Measurements from ENCODE around the gene THOC6.

THOC6 gene

GRCh38 chr16:3017344-3017743, 6.5 kb upstream of the THOC6 start:
- Histone ChIP-seq H3K4me1 (ENCODE audit: control insufficient read depth, low read length) (peaks cover 23% of the 10 kb centered on the region), H4K20me1 (ENCODE audit: control insufficient read depth, insufficient read depth, low read depth, low read length) (no peaks in the 10 kb centered on the region), H3K27ac (ENCODE audit: low read depth, low read length) (no peak overlapping the region), H3K79me2 (ENCODE audit: control insufficient read depth, low read length) (no peaks in the 10 kb centered on the region), H3K9me3 (ENCODE audit: control insufficient read depth, insufficient read depth, low read length) (no peaks in the 10 kb centered on the region), H3F3A (ENCODE audit: control insufficient read depth, insufficient read depth) (peaks cover 9% of the 10 kb centered on the region; the same call in 1 of the 2 replicates), H3K27me3 (ENCODE audit: control insufficient read depth, low read length) (no peaks in the 10 kb centered on the region; the same call in 1 of the 2 replicates), H3K36me3 (ENCODE audit: control insufficient read depth, low read length) (no peaks in the 10 kb centered on the region), H3K4me2 (ENCODE audit: low read length) (no peak overlapping the region), H3K4me3 (ENCODE audit: low read length) (no peak overlapping the region), H3K9me2 (replicated peaks; ENCODE audit: control insufficient read depth, low read length) (no peaks in the 10 kb centered on the region)
- TF ChIP-seq EZH2phosphoT487 (IDR thresholded peaks at IDR 0.05; ENCODE audit: borderline replicate concordance, low read length), result no peak

DNA sequence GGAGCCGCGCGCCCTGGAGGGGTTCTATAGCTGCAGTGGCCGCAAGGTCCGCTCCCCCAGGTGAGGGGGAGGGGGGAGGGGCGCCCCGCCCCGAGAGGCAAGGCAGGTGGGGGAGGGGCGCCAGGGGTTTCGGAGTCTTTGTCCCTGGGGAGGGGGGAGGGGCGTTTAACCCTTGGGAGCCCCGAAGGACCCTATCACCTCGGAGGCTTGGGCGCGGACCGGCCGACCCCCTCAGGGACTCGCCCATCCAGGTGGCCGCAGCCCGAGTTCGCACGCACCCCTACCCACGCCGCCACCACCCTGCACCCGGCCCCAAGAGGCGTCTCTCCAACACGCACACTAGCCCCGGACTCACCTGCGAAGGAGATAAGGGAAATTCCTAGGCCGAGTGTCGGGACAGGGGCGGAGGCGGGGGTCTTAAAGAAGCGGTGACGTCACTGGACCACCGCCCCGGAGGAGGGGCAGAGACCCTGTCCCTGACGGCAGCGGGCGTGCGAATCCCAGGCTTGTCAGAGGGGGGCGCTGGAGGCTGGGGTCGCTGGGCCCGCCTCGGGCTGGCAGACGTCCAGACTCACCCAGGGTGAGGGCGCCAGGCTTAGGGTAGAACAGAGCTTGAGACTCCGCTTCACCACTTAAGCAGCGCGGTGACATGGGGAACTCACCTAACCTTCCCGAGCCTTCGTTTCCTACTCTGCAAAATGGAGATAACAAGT, 5.9 kb upstream of the THOC6 start, which contains the start of gene CLDN6:
CLDN6 (minus strand) TSS at position 390 of the 713 bp plus-strand sequence. CDS start 2,162 bp downstream, outside the sequence.
- Histone ChIP-seq H3K4me2 (ENCODE audit: low read length) (no peak within 1 kb of the TSS), H3K27me3 (ENCODE audit: control insufficient read depth, low read length) (no peaks in the 10 kb centered on the region), H3K4me1 (ENCODE audit: control insufficient read depth, low read length) (peaks cover 29% of the 10 kb centered on the region)

DNA sequence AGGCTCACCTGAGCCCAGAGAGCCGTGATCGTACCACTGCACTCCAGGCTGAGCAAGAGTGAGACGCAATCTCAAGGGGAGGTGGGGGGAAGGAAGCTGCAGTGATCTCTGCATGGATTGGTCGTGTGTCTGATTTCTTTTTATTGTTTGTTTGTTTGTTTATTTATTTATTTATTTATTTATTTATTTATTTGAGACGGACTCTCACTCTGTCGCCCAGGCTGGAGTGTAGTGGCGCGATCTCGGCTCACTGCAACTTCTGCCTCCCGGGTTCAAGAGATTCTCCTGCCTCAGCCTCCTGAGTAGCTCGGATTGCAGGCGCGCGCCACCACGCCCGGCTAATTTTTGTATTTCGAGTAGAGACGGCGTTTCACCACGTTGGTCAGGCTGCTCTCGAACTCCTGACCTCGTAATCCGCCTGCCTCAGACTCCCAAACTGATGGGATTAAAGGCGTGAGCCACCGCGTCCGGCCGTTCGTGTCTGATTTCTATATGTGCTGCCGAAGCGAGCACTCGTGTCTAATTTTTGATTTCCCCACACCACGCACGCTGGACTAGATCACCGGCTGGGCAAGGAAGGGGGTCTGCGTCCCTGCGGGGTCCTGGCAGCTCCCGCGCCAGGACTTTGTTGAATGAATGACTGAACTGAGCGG, 4.1 kb upstream of the THOC6 start:
- peak overlapping the region; percentile 68 for H3K4me3 ChIP-seq (ENCODE audit: low read length)
- H3K9me3 ChIP-seq (ENCODE audit: control insufficient read depth, insufficient read depth, low read length), result no peaks in the 10 kb centered on the region
- peaks cover 11% of the 10 kb centered on the region; the same call in 1 of the 2 replicates for H3F3A ChIP-seq (ENCODE audit: control insufficient read depth, insufficient read depth)
- H3K4me2 ChIP-seq (ENCODE audit: low read length), result peak overlapping the region; percentile 89
- no peaks in the 10 kb centered on the region for H3K36me3 ChIP-seq (ENCODE audit: control insufficient read depth, low read length)
- H3K27ac ChIP-seq (ENCODE audit: low read depth, low read length), result no peak overlapping the region
- no peaks in the 10 kb centered on the region for H4K20me1 ChIP-seq (ENCODE audit: control insufficient read depth, insufficient read depth, low read depth, low read length)
- no peak for TF ChIP-seq EZH2phosphoT487 (IDR thresholded peaks at IDR 0.05; ENCODE audit: borderline replicate concordance, low read length)
- H3K79me2 ChIP-seq (ENCODE audit: control insufficient read depth, low read length), result no peaks in the 10 kb centered on the region
- no peaks in the 10 kb centered on the region for H3K27me3 ChIP-seq (ENCODE audit: control insufficient read depth, low read length)
- H3K4me1 ChIP-seq (ENCODE audit: control insufficient read depth, low read length), result peaks cover 36% of the 10 kb centered on the region
- no peaks in the 10 kb centered on the region for H3K9me2 ChIP-seq (replicated peaks; ENCODE audit: control insufficient read depth, low read length)

More for the DNA sequence above, 5.9 kb upstream of the THOC6 start, which contains the start of gene CLDN6:
- Histone ChIP-seq H3F3A (ENCODE audit: control insufficient read depth, insufficient read depth) (peaks cover 11% of the 10 kb centered on the region; the same call in 1 of the 2 replicates), H3K27ac (ENCODE audit: low read depth, low read length) (no peak within 1 kb of the TSS), H3K79me2 (ENCODE audit: control insufficient read depth, low read length) (no peaks in the 10 kb centered on the region), H3K4me3 (ENCODE audit: low read length) (no peak within 1 kb of the TSS), H3K9me3 (ENCODE audit: control insufficient read depth, insufficient read depth, low read length) (no peaks in the 10 kb centered on the region), H3K36me3 (ENCODE audit: control insufficient read depth, low read length) (no peaks in the 10 kb centered on the region), H3K9me2 (replicated peaks; ENCODE audit: control insufficient read depth, low read length) (no peaks in the 10 kb centered on the region), H4K20me1 (ENCODE audit: control insufficient read depth, insufficient read depth, low read depth, low read length) (no peaks in the 10 kb centered on the region)
- TF ChIP-seq CTCF (IDR thresholded peaks at IDR 0.05; ENCODE audit: low read depth, low read length, poor library complexity, severe bottlenecking) (peak; percentile 58), EZH2phosphoT487 (IDR thresholded peaks at IDR 0.05; ENCODE audit: borderline replicate concordance, low read length) (no peak)

GRCh38 chr16:3020247-3020603, 3.6 kb upstream of the THOC6 start, which contains the start of gene TNFRSF12A:
TSS of gene TNFRSF12A (plus strand) at chr16:3020368. CDS start at chr16:3020398, 30 bp downstream.
- H3K27ac ChIP-seq (ENCODE audit: low read depth, low read length), result no peak within 1 kb of the TSS
- H3K4me3 ChIP-seq (ENCODE audit: low read length), result peak within 1 kb of the TSS; percentile 68
- no peaks in the 10 kb centered on the region for H3K36me3 ChIP-seq (ENCODE audit: control insufficient read depth, low read length)
- TF ChIP-seq EZH2phosphoT487 (IDR thresholded peaks at IDR 0.05; ENCODE audit: borderline replicate concordance, low read length), result no peak
- peak; percentile 32 for TF ChIP-seq CTCF (IDR thresholded peaks at IDR 0.05; ENCODE audit: low read depth, low read length, poor library complexity, severe bottlenecking)
- no peaks in the 10 kb centered on the region for H3K9me2 ChIP-seq (replicated peaks; ENCODE audit: control insufficient read depth, low read length)
- H3K79me2 ChIP-seq (ENCODE audit: control insufficient read depth, low read length), result peaks cover 3% of the 10 kb centered on the region
- H3K4me1 ChIP-seq (ENCODE audit: control insufficient read depth, low read length), result peaks cover 36% of the 10 kb centered on the region
- no peaks in the 10 kb centered on the region for H4K20me1 ChIP-seq (ENCODE audit: control insufficient read depth, insufficient read depth, low read depth, low read length)
- H3F3A ChIP-seq (ENCODE audit: control insufficient read depth, insufficient read depth), result peaks cover 11% of the 10 kb centered on the region; the same call in 1 of the 2 replicates
- no peaks in the 10 kb centered on the region for H3K9me3 ChIP-seq (ENCODE audit: control insufficient read depth, insufficient read depth, low read length)
- H3K4me2 ChIP-seq (ENCODE audit: low read length), result peak within 1 kb of the TSS; percentile 89
- H3K27me3 ChIP-seq (ENCODE audit: control insufficient read depth, low read length), result no peaks in the 10 kb centered on the region

Data from DOHH2 (cell line).